CD14-positive monocyte (primary cell): Measurements from ENCODE around the gene EEFSEC. TPM values are rescaled to one million over a fixed set of nuclear protein-coding genes. Genes with fewer than 3 reads are reported as not detected.

Source experiments
- DNase-seq, 3 donors: peaks; one replicate each; pipeline ENCODE4 v3.0.0-alpha.2; 2011 to 2022
- H2AFZ ChIP-seq: 2 replicates; pipeline ENCODE4 v1.6.0; 2012; ENCODE audit warnings: mild to moderate bottlenecking, low read depth, low read length, inconsistent platforms; ENCODE audit not compliant: insufficient read depth, poor library complexity, severe bottlenecking
- H3K27ac ChIP-seq, 2 donors: 1 replicate in 1 of 2; 2 replicates in 1 of 2; pipeline ENCODE4 v1.5.1; 2012 to 2013; ENCODE audit warnings: low read length in 2 of 2, control low read depth in 1 of 2, inconsistent platforms in 1 of 2, low read depth in 1 of 2, mild to moderate bottlenecking in 1 of 2
- H3K27me3 ChIP-seq, 2 donors: one replicate each; pipeline versions ENCODE4 v1.6.0 to v1.6.1; 2011 to 2013; ENCODE audit warnings: low read length in 2 of 2; ENCODE audit not compliant: control insufficient read depth in 2 of 2, insufficient read depth in 2 of 2
- H3K36me3 ChIP-seq, 2 donors: replicated peaks in 1 of 2; 1 replicate in 1 of 2; 2 replicates in 1 of 2; pipeline versions ENCODE4 v1.5.1 to v1.6.1; 2012 to 2013; ENCODE audit warnings: low read length in 2 of 2, control low read depth in 1 of 2, inconsistent platforms in 1 of 2, mild to moderate bottlenecking in 1 of 2; ENCODE audit not compliant: insufficient read depth in 2 of 2, control insufficient read depth in 1 of 2
- H3K4me1 ChIP-seq, 2 donors: 1 replicate in 1 of 2; 2 replicates in 1 of 2; pipeline versions ENCODE4 v1.5.1 to v1.6.1; 2012 to 2013; ENCODE audit warnings: low read length in 2 of 2, control low read depth in 1 of 2, inconsistent platforms in 1 of 2, mild to moderate bottlenecking in 1 of 2, moderate library complexity in 1 of 2; ENCODE audit not compliant: insufficient read depth in 2 of 2, control insufficient read depth in 1 of 2
- H3K4me2 ChIP-seq: replicated peaks from 2 replicates; pipeline ENCODE3; 2012; ENCODE audit warnings: low read length, moderate library complexity, mild to moderate bottlenecking; ENCODE audit not compliant: poor library complexity, severe bottlenecking; ENCODE audit errors: extremely low read depth
- H3K4me3 ChIP-seq, 3 experiments: fragments of 200-600 bp in 1 of 3; sonication (generic) in 1 of 3; replicated peaks in 1 of 3; 1 replicate in 2 of 3; 2 replicates in 1 of 3; pipeline ENCODE4 v1.5.1; 2011 to 2013; ENCODE audit warnings: low read length in 3 of 3, mild to moderate bottlenecking in 3 of 3, control low read depth in 2 of 3, low read depth in 2 of 3, inconsistent platforms in 1 of 3, moderate library complexity in 1 of 3
- H3K79me2 ChIP-seq: 2 replicates; pipeline ENCODE4 v1.6.0; 2012; ENCODE audit warnings: mild to moderate bottlenecking, control low read depth, inconsistent platforms, low read length, moderate library complexity; ENCODE audit not compliant: insufficient read depth
- H3K9ac ChIP-seq: 2 replicates; pipeline ENCODE4 v1.6.0; 2017; ENCODE audit warnings: low read length, mild to moderate bottlenecking; ENCODE audit not compliant: insufficient read depth, poor library complexity, severe bottlenecking
- H3K9me3 ChIP-seq, 2 donors: replicated peaks in 1 of 2; 1 replicate in 1 of 2; 2 replicates in 1 of 2; pipeline versions ENCODE4 v1.5.1 to v1.6.1; 2012 to 2013; ENCODE audit warnings: low read length in 2 of 2, control low read depth in 1 of 2; ENCODE audit not compliant: control insufficient read depth in 1 of 2, insufficient read depth in 1 of 2
- H4K20me1 ChIP-seq: 2 replicates; pipeline ENCODE4 v1.6.0; 2012; ENCODE audit warnings: mild to moderate bottlenecking, low read length, control low read depth, moderate library complexity; ENCODE audit not compliant: insufficient read depth
- H3K27ac Mint-ChIP-seq, 7 donors: one replicate each; pipeline ENCODE4 v1.8.0; 2020; ENCODE audit warnings: mild to moderate bottlenecking in 7 of 7, mixed read lengths in 7 of 7, moderate library complexity in 6 of 7, inconsistent platforms in 2 of 7
- H3K27me3 Mint-ChIP-seq, 3 donors: one replicate each; pipeline ENCODE4 v1.8.0; 2021 to 2022; ENCODE audit warnings: low read depth in 3 of 3, mild to moderate bottlenecking in 3 of 3, mixed read lengths in 3 of 3, moderate library complexity in 3 of 3, inconsistent platforms in 1 of 3
- H3K36me3 Mint-ChIP-seq, 2 donors: one replicate each; pipeline ENCODE4 v1.8.0; 2020; ENCODE audit warnings: mixed read lengths in 2 of 2, inconsistent platforms in 1 of 2, mild to moderate bottlenecking in 1 of 2
- H3K4me1 Mint-ChIP-seq: one replicate; pipeline ENCODE4 v1.8.0; 2020; ENCODE audit warnings: mild to moderate bottlenecking, mixed read lengths
- H3K4me3 Mint-ChIP-seq, 2 donors: one replicate each; pipeline ENCODE4 v1.8.0; 2020; ENCODE audit warnings: mild to moderate bottlenecking in 2 of 2, mixed read lengths in 2 of 2, moderate library complexity in 1 of 2
- H3K9me3 Mint-ChIP-seq, 7 donors: one replicate each; pipeline ENCODE4 v1.8.0; 2020 to 2022; ENCODE audit warnings: mixed read lengths in 7 of 7, mild to moderate bottlenecking in 6 of 7, moderate library complexity in 6 of 7, inconsistent platforms in 2 of 7
- WGBS: methylation state at CpG from one replicate; pipeline ENCODE4 v1.1.5; 2013; ENCODE audit warnings: missing lambda C conversion rate; ENCODE audit not compliant: insufficient coverage; 5-methylcytosine and 5-hydroxymethylcytosine counted together
- intact Hi-C, 2 donors: fragments of 100-400 bp; cut with micrococcal nuclease; formaldehyde crosslinking; loops; one replicate each; pipeline versions ENCODE4 v1.15.0 to v1.15.1; 2023
- polyA plus RNA-seq, 3 donors: library from polyadenylated mRNA; depleted of rRNA in 1 of 3; unstranded in 2 of 3; stranded (reverse) in 1 of 3; fragments of 300-500 nt in 2 of 3; fragments of >200 nt in 1 of 3; fragmentation: Illumina TruSeq in 2 of 3; gene quantifications; 1 replicate in 2 of 3; 2 replicates in 1 of 3; pipeline ENCODE4 v1.2.3, GENCODE V29; 2012 to 2021
- TF ChIP-seq, protein P1 (sequence below): fragments of 200-600 bp; IDR thresholded peaks from one replicate; pipeline ENCODE4 v1.8.0; 2022; ENCODE audit warnings: antibody characterized with exemption, mild to moderate bottlenecking

Gene EEFSEC
- polyA plus RNA-seq, 3 donors: 13.3 to 14.9 (median 14.9) TPM

DNA sequence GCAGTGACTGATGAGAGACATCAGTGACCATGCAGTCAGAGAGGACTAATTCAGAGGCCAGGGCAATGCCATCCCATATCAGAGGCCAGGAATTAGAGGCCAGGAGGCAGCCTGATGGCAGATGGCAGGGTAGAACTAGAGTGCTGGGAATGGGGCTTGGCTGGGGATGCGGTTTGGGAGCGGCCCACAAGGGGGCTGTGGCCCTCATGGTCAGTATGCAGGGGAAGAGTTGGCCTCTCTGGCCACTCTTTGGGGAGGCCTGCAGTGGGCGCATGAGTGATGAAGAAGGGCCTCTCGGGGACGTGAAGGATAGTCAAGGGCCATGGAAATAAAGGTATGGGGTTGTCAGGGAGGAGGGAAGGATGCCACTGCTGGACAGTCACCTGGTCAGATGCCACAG is 101.7 kb downstream of the EEFSEC start:
- Mint-ChIP-seq H3K27ac (peak overlapping the region in 2 of 7 donors; percentile 21 to 46), H3K36me3 (peaks cover 27 to 37% of the 10 kb centered on the region in 2 donors), H3K9me3 (peaks cover 2 to 10% (median 4%) of the 10 kb centered on the region in 7 donors), H3K4me3 (no peak overlapping the region), H3K27me3 (peaks cover 0 to 3% (median 0%) of the 10 kb centered on the region in 3 donors), H3K4me1 (peaks cover 14% of the 10 kb centered on the region)
- Histone ChIP-seq H3K36me3 (peaks cover 0 to 11% of the 10 kb centered on the region in 2 donors), H3K79me2 (no peaks in the 10 kb centered on the region), H3K27me3 (no peaks in the 10 kb centered on the region), H3K9me3 (peaks cover 0 to 6% of the 10 kb centered on the region in 2 donors), H3K9ac (no peak overlapping the region), H3K4me3 (no peak overlapping the region), H4K20me1 (no peaks in the 10 kb centered on the region), H3K4me1 (peaks cover 0 to 3% of the 10 kb centered on the region in 2 donors), H3K27ac (no peak overlapping the region), H2AFZ (no peak overlapping the region), H3K4me2 (no peak overlapping the region)
- DNase-seq: no peak
- 97% methylated on average over 5 of the region's 5 CpGs for WGBS
- intact Hi-C loops: no loop called here
- TF ChIP-seq, protein P1, sequence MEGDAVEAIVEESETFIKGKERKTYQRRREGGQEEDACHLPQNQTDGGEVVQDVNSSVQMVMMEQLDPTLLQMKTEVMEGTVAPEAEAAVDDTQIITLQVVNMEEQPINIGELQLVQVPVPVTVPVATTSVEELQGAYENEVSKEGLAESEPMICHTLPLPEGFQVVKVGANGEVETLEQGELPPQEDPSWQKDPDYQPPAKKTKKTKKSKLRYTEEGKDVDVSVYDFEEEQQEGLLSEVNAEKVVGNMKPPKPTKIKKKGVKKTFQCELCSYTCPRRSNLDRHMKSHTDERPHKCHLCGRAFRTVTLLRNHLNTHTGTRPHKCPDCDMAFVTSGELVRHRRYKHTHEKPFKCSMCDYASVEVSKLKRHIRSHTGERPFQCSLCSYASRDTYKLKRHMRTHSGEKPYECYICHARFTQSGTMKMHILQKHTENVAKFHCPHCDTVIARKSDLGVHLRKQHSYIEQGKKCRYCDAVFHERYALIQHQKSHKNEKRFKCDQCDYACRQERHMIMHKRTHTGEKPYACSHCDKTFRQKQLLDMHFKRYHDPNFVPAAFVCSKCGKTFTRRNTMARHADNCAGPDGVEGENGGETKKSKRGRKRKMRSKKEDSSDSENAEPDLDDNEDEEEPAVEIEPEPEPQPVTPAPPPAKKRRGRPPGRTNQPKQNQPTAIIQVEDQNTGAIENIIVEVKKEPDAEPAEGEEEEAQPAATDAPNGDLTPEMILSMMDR: no peak

DNA sequence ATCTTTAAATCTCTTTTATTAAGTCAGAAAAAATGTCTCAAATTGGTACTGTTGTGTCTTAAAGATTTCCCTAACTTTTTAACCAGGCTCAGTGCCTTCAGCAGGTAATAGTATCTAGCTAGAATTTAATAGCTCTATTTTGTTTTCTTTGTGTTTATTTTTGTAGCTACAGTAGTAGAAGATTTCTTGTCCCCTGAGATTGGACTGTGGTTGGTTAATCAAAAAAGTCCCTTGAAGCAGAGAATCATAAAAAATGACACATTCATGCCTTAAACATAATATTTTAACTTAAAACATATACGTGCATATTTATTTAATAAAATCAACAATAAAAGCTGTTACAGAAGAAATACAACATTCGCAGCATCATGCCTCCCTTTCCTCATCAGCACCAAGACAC is 102.8 kb downstream of the EEFSEC start:
- H3K27me3 Mint-ChIP-seq: peaks cover 0 to 3% (median 0%) of the 10 kb centered on the region in 3 donors

More for the DNA sequence above, 102.8 kb downstream of the EEFSEC start:
- Histone ChIP-seq H3K4me3 (no peak overlapping the region), H4K20me1 (no peaks in the 10 kb centered on the region), H3K27ac (no peak overlapping the region), H3K9me3 (peaks cover 3 to 16% of the 10 kb centered on the region in 2 donors), H3K4me2 (no peak overlapping the region), H3K79me2 (no peaks in the 10 kb centered on the region), H3K9ac (no peak overlapping the region), H3K4me1 (peaks cover 0 to 3% of the 10 kb centered on the region in 2 donors), H3K27me3 (no peaks in the 10 kb centered on the region), H2AFZ (no peak overlapping the region), H3K36me3 (peaks cover 0 to 17% of the 10 kb centered on the region in 2 donors)
- intact Hi-C loops: no loop called here
- Mint-ChIP-seq H3K27ac (no peak overlapping the region), H3K4me1 (peaks cover 14% of the 10 kb centered on the region), H3K9me3 (peaks cover 2 to 18% (median 11%) of the 10 kb centered on the region in 7 donors), H3K4me3 (no peak overlapping the region), H3K36me3 (peaks cover 25 to 38% of the 10 kb centered on the region in 2 donors)
- TF ChIP-seq, protein P1: no peak
- no peak for DNase-seq
- 100% methylated on average over 2 of the region's 2 CpGs for WGBS
